ENCODE data around the gene CARHSP1.
A peak's percentile ranks its signal among the peaks of the same experiment; 100 is the strongest.

The CARHSP1 gene

GRCh38 chr16:8861563-8862308 lies 7.1 kb downstream of the CARHSP1 start:
- H3K9me3 ChIP-seq (ENCODE audit: insufficient read depth, low read depth, low read length), result no peaks in the 10 kb centered on the region
- H3K4me1 ChIP-seq (ENCODE audit: insufficient read depth, low read length), result peaks cover 37% of the 10 kb centered on the region
- H3K9ac ChIP-seq (ENCODE audit: low read depth, low read length), result no peak overlapping the region
- H3K27ac ChIP-seq (ENCODE audit: low read depth, low read length), result no peak overlapping the region
- 88% methylated on average over 14 of the region's 14 CpGs for WGBS
- no peaks in the 10 kb centered on the region for H3K27me3 ChIP-seq (ENCODE audit: insufficient read depth, low read length)
- peaks cover 43% of the 10 kb centered on the region for H3K36me3 ChIP-seq (ENCODE audit: insufficient read depth, low read length)
- H3K4me3 ChIP-seq (ENCODE audit: low read length), result no peak overlapping the region

- Histone ChIP-seq H3K9ac (ENCODE audit: low read depth, low read length) (no peak overlapping the region), H3K36me3 (ENCODE audit: insufficient read depth, low read length) (peaks cover 53% of the 10 kb centered on the region), H3K27me3 (ENCODE audit: insufficient read depth, low read length) (no peaks in the 10 kb centered on the region), H3K4me3 (ENCODE audit: low read length) (no peak overlapping the region), H3K9me3 (ENCODE audit: insufficient read depth, low read depth, low read length) (no peaks in the 10 kb centered on the region), H3K27ac (ENCODE audit: low read depth, low read length) (no peak overlapping the region), H3K4me1 (ENCODE audit: insufficient read depth, low read length) (peaks cover 26% of the 10 kb centered on the region)
- 87% methylated on average over 25 of the region's 25 CpGs for WGBS
Measured at GRCh38 chr16:8859913-8860881, 8.6 kb downstream of the CARHSP1 start.

GRCh38 chr16:8858994-8859912 lies 9.6 kb downstream of the CARHSP1 start:
- Histone ChIP-seq H3K27ac (ENCODE audit: low read depth, low read length) (no peak overlapping the region), H3K36me3 (ENCODE audit: insufficient read depth, low read length) (peaks cover 62% of the 10 kb centered on the region), H3K27me3 (ENCODE audit: insufficient read depth, low read length) (no peaks in the 10 kb centered on the region), H3K9me3 (ENCODE audit: insufficient read depth, low read depth, low read length) (no peaks in the 10 kb centered on the region), H3K9ac (ENCODE audit: low read depth, low read length) (no peak overlapping the region), H3K4me1 (ENCODE audit: insufficient read depth, low read length) (peaks cover 17% of the 10 kb centered on the region), H3K4me3 (ENCODE audit: low read length) (no peak overlapping the region)
- 95% methylated on average over 31 of the region's 31 CpGs for WGBS

DNA sequence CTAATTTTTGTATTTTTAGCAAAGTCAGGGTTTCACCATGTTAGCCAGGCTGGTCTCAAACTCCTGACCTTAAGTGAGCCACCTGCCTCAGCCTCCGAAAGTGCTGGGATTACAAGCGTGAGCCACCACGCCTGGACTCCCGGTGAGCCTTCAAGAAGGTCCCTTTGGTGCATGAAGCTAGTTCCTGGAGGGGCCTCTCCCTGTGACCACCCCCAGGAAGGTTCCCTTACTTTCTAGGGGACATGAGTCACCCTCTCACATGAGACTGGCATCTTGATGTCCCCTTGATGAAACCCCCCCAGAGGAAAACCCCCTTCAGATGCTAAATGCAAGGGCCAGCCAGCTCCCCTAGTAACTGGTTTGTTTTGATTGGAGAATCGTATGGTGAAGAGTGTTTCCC lies 12.8 kb downstream of the CARHSP1 start:
- H3K36me3 ChIP-seq (ENCODE audit: insufficient read depth, low read length), result peaks cover 87% of the 10 kb centered on the region

DNA sequence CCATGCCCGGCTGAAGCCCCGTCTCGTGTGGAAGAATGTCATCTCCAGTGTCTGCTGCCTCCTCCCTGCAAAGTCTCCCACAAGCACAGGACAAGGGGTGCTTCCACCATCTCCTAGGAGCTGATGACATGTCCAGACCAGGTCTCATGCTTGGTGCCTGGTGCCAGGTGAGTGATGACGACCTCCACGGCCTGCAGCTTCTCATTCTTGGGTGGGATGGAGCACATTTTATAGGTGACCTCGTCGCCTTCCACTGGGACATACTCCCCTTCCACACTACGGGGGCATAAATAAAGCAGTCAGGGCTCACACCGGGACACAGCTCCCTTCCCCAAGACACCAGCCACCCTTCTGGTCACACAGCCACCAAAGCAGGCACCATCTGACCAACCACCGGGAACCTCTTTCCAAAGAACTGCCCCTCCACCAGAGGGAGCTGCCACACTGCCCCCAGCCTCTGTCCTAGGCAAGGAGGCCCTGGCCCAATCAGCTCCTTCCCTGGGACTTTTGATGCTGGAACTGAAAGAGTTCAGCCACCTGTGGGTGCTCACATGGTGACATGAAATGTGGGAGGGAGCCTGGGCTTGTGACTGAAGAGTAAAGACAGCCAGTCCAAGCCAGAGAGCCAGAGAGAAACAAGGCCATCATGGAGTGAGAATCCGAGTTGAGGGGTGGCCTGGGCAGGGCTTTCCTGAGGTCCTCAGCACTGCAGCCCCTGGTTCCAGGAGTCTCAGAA lies 13.6 kb downstream of the CARHSP1 start:
- Histone ChIP-seq H3K36me3 (ENCODE audit: insufficient read depth, low read length) (peaks cover 88% of the 10 kb centered on the region), H3K4me3 (ENCODE audit: low read length) (no peak overlapping the region), H3K27ac (ENCODE audit: low read depth, low read length) (no peak overlapping the region; the same call in 1 of the 2 replicates), H3K9ac (ENCODE audit: low read depth, low read length) (no peak overlapping the region), H3K27me3 (ENCODE audit: insufficient read depth, low read length) (no peaks in the 10 kb centered on the region), H3K4me1 (ENCODE audit: insufficient read depth, low read length) (peaks cover 6% of the 10 kb centered on the region; the same call in 1 of the 2 replicates), H3K9me3 (ENCODE audit: insufficient read depth, low read depth, low read length) (no peaks in the 10 kb centered on the region)
- WGBS, result 98% methylated on average over 11 of the region's 11 CpGs

More for the DNA sequence above, 12.8 kb downstream of the CARHSP1 start:
- no peak overlapping the region for H3K4me3 ChIP-seq (ENCODE audit: low read length)
- H3K27me3 ChIP-seq (ENCODE audit: insufficient read depth, low read length), result no peaks in the 10 kb centered on the region
- no peaks in the 10 kb centered on the region for H3K9me3 ChIP-seq (ENCODE audit: insufficient read depth, low read depth, low read length)
- peaks cover 6% of the 10 kb centered on the region; the same call in 1 of the 2 replicates for H3K4me1 ChIP-seq (ENCODE audit: insufficient read depth, low read length)
- no peak overlapping the region for H3K27ac ChIP-seq (ENCODE audit: low read depth, low read length)
- no peak overlapping the region for H3K9ac ChIP-seq (ENCODE audit: low read depth, low read length)
- WGBS, result 77% methylated on average over 5 of the region's 5 CpGs

GRCh38 chr16:8854298-8854948 lies 14.4 kb downstream of the CARHSP1 start:
- H3K36me3 ChIP-seq (ENCODE audit: insufficient read depth, low read length), result peaks cover 90% of the 10 kb centered on the region
- 92% methylated on average over 9 of the region's 9 CpGs for WGBS

DNA sequence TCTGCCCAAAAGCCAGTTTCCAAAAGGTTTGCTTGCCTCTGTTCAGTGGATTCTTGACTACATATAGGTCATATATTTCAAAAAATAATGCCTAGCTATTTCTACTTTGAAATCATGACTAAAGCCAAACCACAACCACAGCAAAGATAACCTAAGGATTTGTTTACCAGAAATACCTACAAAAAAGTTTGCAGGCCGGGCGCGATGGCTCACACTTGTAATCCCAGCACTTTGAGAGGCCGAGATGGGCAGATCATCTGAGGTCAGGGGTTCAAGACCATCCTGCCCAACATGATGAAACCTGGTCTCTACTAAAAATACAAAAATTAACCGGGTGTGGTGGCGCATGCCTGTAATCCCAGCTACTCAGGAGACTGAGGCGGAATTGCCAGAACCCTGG lies 15.2 kb downstream of the CARHSP1 start:
- Histone ChIP-seq H3K4me3 (ENCODE audit: low read length) (no peak overlapping the region), H3K9me3 (ENCODE audit: insufficient read depth, low read depth, low read length) (no peaks in the 10 kb centered on the region), H3K27ac (ENCODE audit: low read depth, low read length) (peak overlapping the region; percentile 66; the same call in 1 of the 2 replicates), H3K4me1 (ENCODE audit: insufficient read depth, low read length) (peaks cover 6% of the 10 kb centered on the region; the same call in 1 of the 2 replicates), H3K27me3 (ENCODE audit: insufficient read depth, low read length) (no peaks in the 10 kb centered on the region), H3K36me3 (ENCODE audit: insufficient read depth, low read length) (peaks cover 90% of the 10 kb centered on the region), H3K9ac (ENCODE audit: low read depth, low read length) (no peak overlapping the region)
- 94% methylated on average over 7 of the region's 7 CpGs for WGBS

More at GRCh38 chr16:8854298-8854948, 14.4 kb downstream of the CARHSP1 start:
- Histone ChIP-seq H3K9ac (ENCODE audit: low read depth, low read length) (no peak overlapping the region), H3K9me3 (ENCODE audit: insufficient read depth, low read depth, low read length) (no peaks in the 10 kb centered on the region), H3K4me3 (ENCODE audit: low read length) (no peak overlapping the region), H3K27ac (ENCODE audit: low read depth, low read length) (no peak overlapping the region; the same call in 1 of the 2 replicates), H3K4me1 (ENCODE audit: insufficient read depth, low read length) (peaks cover 6% of the 10 kb centered on the region; the same call in 1 of the 2 replicates), H3K27me3 (ENCODE audit: insufficient read depth, low read length) (no peaks in the 10 kb centered on the region)

GRCh38 chr16:8853150-8853549 lies 15.7 kb downstream of the CARHSP1 start:
- no peaks in the 10 kb centered on the region for H3K27me3 ChIP-seq (ENCODE audit: insufficient read depth, low read length)
- H3K36me3 ChIP-seq (ENCODE audit: insufficient read depth, low read length), result peaks cover 90% of the 10 kb centered on the region
- no peak overlapping the region for H3K9ac ChIP-seq (ENCODE audit: low read depth, low read length)
- H3K4me1 ChIP-seq (ENCODE audit: insufficient read depth, low read length), result peaks cover 6% of the 10 kb centered on the region; the same call in 1 of the 2 replicates
- 82% methylated on average over 7 of the region's 7 CpGs for WGBS
- H3K4me3 ChIP-seq (ENCODE audit: low read length), result no peak overlapping the region
- H3K9me3 ChIP-seq (ENCODE audit: insufficient read depth, low read depth, low read length), result no peaks in the 10 kb centered on the region
- peak overlapping the region; percentile 66; the same call in 1 of the 2 replicates for H3K27ac ChIP-seq (ENCODE audit: low read depth, low read length)

- H3K36me3 ChIP-seq (ENCODE audit: insufficient read depth, low read length), result peaks cover 92% of the 10 kb centered on the region
- WGBS, result 85% methylated on average over 8 of the region's 8 CpGs
- no peak overlapping the region for H3K9ac ChIP-seq (ENCODE audit: low read depth, low read length)
- H3K27ac ChIP-seq (ENCODE audit: low read depth, low read length), result peak overlapping the region; percentile 10; the same call in 1 of the 2 replicates
- H3K4me3 ChIP-seq (ENCODE audit: low read length), result no peak overlapping the region
- H3K9me3 ChIP-seq (ENCODE audit: insufficient read depth, low read depth, low read length), result no peaks in the 10 kb centered on the region
- H3K27me3 ChIP-seq (ENCODE audit: insufficient read depth, low read length), result no peaks in the 10 kb centered on the region
- H3K4me1 ChIP-seq (ENCODE audit: insufficient read depth, low read length), result peaks cover 6% of the 10 kb centered on the region; the same call in 1 of the 2 replicates
Measured at GRCh38 chr16:8852534-8852933, 16.3 kb downstream of the CARHSP1 start.
